GM12878 (cell line): ENCODE results near the gene SORBS1. TPM values are rescaled to one million over a fixed set of nuclear protein-coding genes. Genes with fewer than 3 reads are reported as not detected.

Experiments
- CEBPB ChIP-seq, 2 experiments: fragments of 150-350 bp in 1 of 2; IDR thresholded peaks; 2 replicates each; pipeline ENCODE4 v1.6.1; 2012 to 2014; ENCODE audit warnings: low read depth in 2 of 2, low read length in 2 of 2, borderline replicate concordance in 1 of 2, inconsistent platforms in 1 of 2
- EED ChIP-seq: sonication (generic); IDR thresholded peaks from 2 replicates; pipeline ENCODE4 v1.6.1; 2016; ENCODE audit warnings: antibody characterized with exemption, low read depth
- EGR1 ChIP-seq, 2 experiments: IDR thresholded peaks; 1 replicate in 1 of 2; 2 replicates in 1 of 2; pipeline ENCODE4 v1.6.1; 2011 to 2012; ENCODE audit warnings: low read depth in 2 of 2, low read length in 2 of 2, borderline replicate concordance in 1 of 2, mild to moderate bottlenecking in 1 of 2, moderate library complexity in 1 of 2
- LARP7 ChIP-seq: fragments of 450-650 bp; IDR thresholded peaks from 2 replicates; pipeline ENCODE4 v1.6.1; 2017; ENCODE audit warnings: mild to moderate bottlenecking
- NKRF ChIP-seq: fragments of 450-650 bp; conservative IDR thresholded peaks from 2 replicates; pipeline ENCODE4 v1.6.1; 2017; ENCODE audit warnings: mild to moderate bottlenecking, moderate library complexity
- NRF1 ChIP-seq: conservative IDR thresholded peaks from 2 replicates; pipeline ENCODE4 v1.6.1; 2011; ENCODE audit warnings: mild to moderate bottlenecking, low read depth, low read length, improper control_type of control experiment
- PBX3 ChIP-seq: IDR thresholded peaks from 2 replicates; pipeline ENCODE4 v1.6.1; 2011; ENCODE audit warnings: mild to moderate bottlenecking, low read depth, low read length, moderate library complexity; ENCODE audit not compliant: insufficient replicate concordance
- STAT1 ChIP-seq: fragments of 450-650 bp; conservative IDR thresholded peaks from 2 replicates; pipeline ENCODE4 v1.6.1; 2014; ENCODE audit warnings: antibody characterized with exemption, mild to moderate bottlenecking
- TCF12 ChIP-seq: IDR thresholded peaks from 2 replicates; pipeline ENCODE4 v1.6.1; 2011; ENCODE audit warnings: low read depth, mild to moderate bottlenecking, low read length
- TCF3 ChIP-seq: IDR thresholded peaks from 2 replicates; pipeline ENCODE4 v1.6.1; 2012; ENCODE audit warnings: low read depth, mild to moderate bottlenecking, low read length, borderline replicate concordance; ENCODE audit not compliant: insufficient read depth
- USF2 ChIP-seq: IDR thresholded peaks from 2 replicates; pipeline ENCODE4 v1.6.1; 2011; ENCODE audit warnings: low read depth, low read length, improper control_type of control experiment, borderline replicate concordance
- WRNIP1 ChIP-seq: IDR thresholded peaks from 2 replicates; pipeline ENCODE4 v1.6.1; 2011; ENCODE audit warnings: low read depth, low read length, improper control_type of control experiment, borderline replicate concordance
- YY1 ChIP-seq: IDR thresholded peaks from 2 replicates; pipeline ENCODE4 v1.6.1; 2011; ENCODE audit warnings: low read depth, mild to moderate bottlenecking, low read length
- ZBTB11 ChIP-seq: fragments of 450-650 bp; formaldehyde crosslinking; IDR thresholded peaks from 2 replicates; pipeline ENCODE4 v1.5.0; 2022; ENCODE audit warnings: mild to moderate bottlenecking, missing genetic modification characterization
- ZBTB40 ChIP-seq: fragments of 450-650 bp; IDR thresholded peaks from 2 replicates; pipeline ENCODE4 v1.6.1; 2016; ENCODE audit warnings: mild to moderate bottlenecking, moderate library complexity, borderline replicate concordance
- ZNF274 ChIP-seq: IDR thresholded peaks from one replicate; pipeline ENCODE4 v1.8.0; 2011; ENCODE audit not compliant: insufficient read length, insufficient read depth
- polyA plus RNA-seq, 11 experiments: library from polyadenylated mRNA; depleted of rRNA in 4 of 11; unstranded in 6 of 11; stranded (reverse) in 5 of 11; fragments of >200 nt; fragmentation: Nextera tagmentation in 4 of 11; fragmentation: Illumina TruSeq in 1 of 11; extraction: Ambion mirVana in 4 of 11; extraction: Trizol in 1 of 11; gene quantifications; 1 replicate in 1 of 11; 2 replicates in 10 of 11; pipeline versions ENCODE4 v1.2.1 to v1.2.3, GENCODE V29; 2011 to 2016; ENCODE audit warnings: inconsistent platforms in 2 of 11, missing spikeins in 2 of 11, low read depth in 1 of 11
- total RNA-seq, 4 experiments: library from RNA; depleted of rRNA in 3 of 4; stranded (reverse); fragments of >200 nt in 3 of 4; fragmentation: Illumina TruSeq in 1 of 4; extraction: Trizol in 1 of 4; gene quantifications; 2 replicates each; pipeline versions ENCODE4 v1.2.1 to v1.2.3, GENCODE V29; 2013 to 2021

Gene SORBS1
- total and polyA plus RNA-seq, 10 of the 15 experiments (the other 5 are each of a cell fraction or from before 2014, with no cell fraction given): 0.13 to 0.75 (median 0.39) TPM

GRCh38 chr10:95276367-95277200, 284.6 kb downstream of the SORBS1 start (continued):
- TF ChIP-seq YY1 (no peak), STAT1 (no peak), NKRF (no peak), CEBPB (IDR thresholded peaks at IDR 0.05; ENCODE audit: borderline replicate concordance in 1 of 2, low read depth in 2 of 2, low read length in 2 of 2) (no peak), ZNF274 (no peak), TCF12 (no peak), USF2 (no peak), EED (no peak), EGR1 (IDR thresholded peaks at IDR 0.05; ENCODE audit: borderline replicate concordance in 1 of 2, low read depth in 2 of 2, low read length in 2 of 2) (no peak), PBX3 (peak; percentile 10), ZBTB40 (no peak), ZBTB11 (CRISPR knock-in tag) (no peak), NRF1 (no peak), WRNIP1 (no peak), LARP7 (no peak), TCF3 (0 out of 2 replicates have a peak, but pooled peaks have one; percentile 24)
